Fibroblast of the conjunctiva (primary cell): ENCODE results near the gene STAC3.
A peak's percentile ranks its signal among the peaks of the same experiment; 100 is the strongest.

Source experiments
- DNase-seq: peaks from one replicate; pipeline ENCODE4 v3.0.0-alpha.2; 2010; ENCODE audit warnings: low read depth

STAC3 gene

GRCh38 chr12:57254506-57255280 is 3.7 kb upstream of the STAC3 start:
- DNase-seq, result no peak

- DNase-seq, result no peak
These were observed 446 bp downstream of the STAC3 start for GRCh38 chr12:57250541-57250940.

GRCh38 chr12:57248934-57249742 is 1.8 kb downstream of the STAC3 start:
- no peak for DNase-seq

GRCh38 chr12:57247041-57247440 is 3.9 kb downstream of the STAC3 start:
- DNase-seq, result no peak

- DNase-seq, result no peak
These were observed 6.7 kb downstream of the STAC3 start for GRCh38 chr12:57244312-57244696.

GRCh38 chr12:57243521-57244311 is 7.3 kb downstream of the STAC3 start:
- DNase-seq, result peak; percentile 39

- DNase-seq, result no peak
These were observed 8.1 kb downstream of the STAC3 start for GRCh38 chr12:57242691-57243454.

- DNase-seq, result no peak
These were observed 8.7 kb downstream of the STAC3 start for GRCh38 chr12:57242329-57242690.

- no peak for DNase-seq
These were observed 9.3 kb downstream of the STAC3 start for GRCh38 chr12:57241402-57242310.

- DNase-seq, result no peak
These were observed 10.0 kb downstream of the STAC3 start for GRCh38 chr12:57240926-57241401.

- no peak for DNase-seq
These were observed 10.7 kb downstream of the STAC3 start for GRCh38 chr12:57240066-57240921.

GRCh38 chr12:57239587-57240065 is 11.4 kb downstream of the STAC3 start:
- no peak for DNase-seq

GRCh38 chr12:57238854-57239554 is 12.0 kb downstream of the STAC3 start:
- peak; percentile 84 for DNase-seq

GRCh38 chr12:57237932-57238853 is 12.8 kb downstream of the STAC3 start:
- no peak for DNase-seq

- no peak for DNase-seq
These were observed 13.4 kb downstream of the STAC3 start for GRCh38 chr12:57237596-57237931.

- DNase-seq, result peak; percentile 34
These were observed 13.9 kb downstream of the STAC3 start for GRCh38 chr12:57236925-57237595.

GRCh38 chr12:57236201-57236924 is 14.6 kb downstream of the STAC3 start:
- DNase-seq, result no peak
